ENCODE measurements around the gene OLR1. TPM values are rescaled to one million over a fixed set of nuclear protein-coding genes. Genes with fewer than 3 reads are reported as not detected.

Gene OLR1
- total RNA-seq, 1 experiment from 2014 or later = 8.7 TPM

Other genes starting within 250 kb of the OLR1 start
- gene CLEC2A, start 239.8 kb downstream of the OLR1 start, total RNA-seq (2014; rRNA removed; shearing (Covaris generic)) = not detected in 2 replicates
- not detected in 2 replicates for gene CLEC12A, start 200.7 kb downstream of the OLR1 start, total RNA-seq (2014; rRNA removed; shearing (Covaris generic))
- not detected in 2 replicates for gene CLEC1B, start 173.0 kb downstream of the OLR1 start, total RNA-seq (2014; rRNA removed; shearing (Covaris generic))
- gene CLEC12B, start 161.5 kb downstream of the OLR1 start, total RNA-seq (2014; rRNA removed; shearing (Covaris generic)) = not detected in 2 replicates
- not detected in 2 replicates for gene CLEC9A, start 141.4 kb downstream of the OLR1 start, total RNA-seq (2014; rRNA removed; shearing (Covaris generic))
- 0.50 and 1.4 TPM in 2 replicates for gene CLEC1A, start 73.1 kb downstream of the OLR1 start, total RNA-seq (2014; rRNA removed; shearing (Covaris generic))
- gene CLEC7A, start 41.9 kb downstream of the OLR1 start, total RNA-seq (2014; rRNA removed; shearing (Covaris generic)) = 0.87 and 2.0 TPM in 2 replicates
- gene TMEM52B, start 6.9 kb upstream of the OLR1 start, total RNA-seq (2014; rRNA removed; shearing (Covaris generic)) = 0.10 and 1.5 TPM in 2 replicates
- gene GABARAPL1, start 40.7 kb upstream of the OLR1 start, total RNA-seq (2014; rRNA removed; shearing (Covaris generic)) = 73.5 and 75.5 TPM in 2 replicates
- gene KLRD1, start 135.7 kb upstream of the OLR1 start, total RNA-seq (2014; rRNA removed; shearing (Covaris generic)) = 0.77 and 6.7 TPM in 2 replicates
- not detected in 2 replicates for gene KLRK1, start 217.9 kb upstream of the OLR1 start, total RNA-seq (2014; rRNA removed; shearing (Covaris generic))
- not detected in 2 replicates for gene KLRC4, start 237.6 kb upstream of the OLR1 start, total RNA-seq (2014; rRNA removed; shearing (Covaris generic))
- 0.37 TPM in 1 of 2 replicates, not detected in the other for gene KLRC3, start 248.5 kb upstream of the OLR1 start, total RNA-seq (2014; rRNA removed; shearing (Covaris generic))

Measured in H4 (cell line).